IPS-18a (cell line): ENCODE measurements around the gene SYPL2.

Source experiments
- H3K27ac ChIP-seq: one replicate; pipeline ENCODE4 v1.5.1; 2013; ENCODE audit warnings: low read length
- H3K27me3 ChIP-seq: one replicate; pipeline ENCODE4 v1.6.1; 2013; ENCODE audit warnings: mild to moderate bottlenecking, low read length; ENCODE audit not compliant: control insufficient read depth, insufficient read depth
- H3K36me3 ChIP-seq: one replicate; pipeline ENCODE4 v1.6.1; 2013; ENCODE audit warnings: low read depth, low read length; ENCODE audit not compliant: control insufficient read depth
- H3K4me1 ChIP-seq: one replicate; pipeline ENCODE4 v1.6.1; 2013; ENCODE audit warnings: low read depth, low read length; ENCODE audit not compliant: control insufficient read depth
- H3K4me3 ChIP-seq: one replicate; pipeline ENCODE4 v1.5.1; 2013; ENCODE audit warnings: low read length
- H3K9ac ChIP-seq: one replicate; pipeline ENCODE4 v1.6.1; 2013; ENCODE audit warnings: mild to moderate bottlenecking, low read length, moderate library complexity
- H3K9me3 ChIP-seq: one replicate; pipeline ENCODE4 v1.6.1; 2013; ENCODE audit warnings: low read depth, low read length; ENCODE audit not compliant: control insufficient read depth

The SYPL2 gene

GRCh38 chr1:109493805-109494539, 27.6 kb downstream of the SYPL2 start, which contains the start of gene CYB561D1:
Gene CYB561D1 (plus strand): TSS chr1:109494094. CDS start chr1:109494140, 46 bp downstream.
- Histone ChIP-seq H3K36me3 (peaks cover 8% of the 10 kb centered on the region), H3K9me3 (no peaks in the 10 kb centered on the region), H3K27ac (no peak within 1 kb of the TSS)

GRCh38 chr1:109495738-109496137, 29.4 kb downstream of the SYPL2 start:
- H3K27ac ChIP-seq: no peak overlapping the region
- H3K9me3 ChIP-seq: no peaks in the 10 kb centered on the region
- no peak overlapping the region for H3K4me3 ChIP-seq
- no peaks in the 10 kb centered on the region for H3K27me3 ChIP-seq
- H3K9ac ChIP-seq: no peak overlapping the region
- peaks cover 13% of the 10 kb centered on the region for H3K4me1 ChIP-seq
- H3K36me3 ChIP-seq: peaks cover 3% of the 10 kb centered on the region

More at GRCh38 chr1:109493805-109494539, 27.6 kb downstream of the SYPL2 start, which contains the start of gene CYB561D1:
- Histone ChIP-seq H3K9ac (peak within 1 kb of the TSS; percentile 27), H3K4me1 (peaks cover 13% of the 10 kb centered on the region), H3K27me3 (no peaks in the 10 kb centered on the region), H3K4me3 (peak within 1 kb of the TSS; percentile 83)

GRCh38 chr1:109497449-109498160, 31.3 kb downstream of the SYPL2 start:
- Histone ChIP-seq H3K9me3 (no peaks in the 10 kb centered on the region), H3K27ac (no peak overlapping the region), H3K4me3 (no peak overlapping the region), H3K9ac (no peak overlapping the region), H3K36me3 (no peaks in the 10 kb centered on the region), H3K27me3 (no peaks in the 10 kb centered on the region), H3K4me1 (peaks cover 13% of the 10 kb centered on the region)

GRCh38 chr1:109498161-109498801, 31.9 kb downstream of the SYPL2 start:
- Histone ChIP-seq H3K4me1 (peaks cover 13% of the 10 kb centered on the region), H3K36me3 (no peaks in the 10 kb centered on the region), H3K27ac (no peak overlapping the region), H3K4me3 (no peak overlapping the region), H3K27me3 (no peaks in the 10 kb centered on the region), H3K9me3 (no peaks in the 10 kb centered on the region), H3K9ac (no peak overlapping the region)

GRCh38 chr1:109499081-109499480, 32.7 kb downstream of the SYPL2 start:
- Histone ChIP-seq H3K36me3 (no peaks in the 10 kb centered on the region), H3K9ac (no peak overlapping the region), H3K4me1 (peaks cover 9% of the 10 kb centered on the region), H3K4me3 (no peak overlapping the region), H3K27me3 (no peaks in the 10 kb centered on the region), H3K27ac (no peak overlapping the region), H3K9me3 (no peaks in the 10 kb centered on the region)

GRCh38 chr1:109499661-109500536, 33.6 kb downstream of the SYPL2 start:
- Histone ChIP-seq H3K4me3 (no peak overlapping the region), H3K27me3 (no peaks in the 10 kb centered on the region), H3K27ac (no peak overlapping the region), H3K9me3 (no peaks in the 10 kb centered on the region), H3K4me1 (peaks cover 9% of the 10 kb centered on the region), H3K9ac (no peak overlapping the region), H3K36me3 (no peaks in the 10 kb centered on the region)

GRCh38 chr1:109500941-109501381, 34.6 kb downstream of the SYPL2 start:
- H3K9ac ChIP-seq: no peak overlapping the region

GRCh38 chr1:109501644-109502363, 35.5 kb downstream of the SYPL2 start:
- no peak overlapping the region for H3K9ac ChIP-seq
- peaks cover 9% of the 10 kb centered on the region for H3K4me1 ChIP-seq
- no peak overlapping the region for H3K27ac ChIP-seq
- no peaks in the 10 kb centered on the region for H3K9me3 ChIP-seq
- H3K4me3 ChIP-seq: no peak overlapping the region
- H3K36me3 ChIP-seq: no peaks in the 10 kb centered on the region
- H3K27me3 ChIP-seq: no peaks in the 10 kb centered on the region

More at GRCh38 chr1:109500941-109501381, 34.6 kb downstream of the SYPL2 start:
- Histone ChIP-seq H3K27ac (no peak overlapping the region), H3K36me3 (no peaks in the 10 kb centered on the region), H3K27me3 (no peaks in the 10 kb centered on the region), H3K9me3 (no peaks in the 10 kb centered on the region), H3K4me1 (peaks cover 9% of the 10 kb centered on the region), H3K4me3 (no peak overlapping the region)

GRCh38 chr1:109502364-109502851, 36.1 kb downstream of the SYPL2 start:
- Histone ChIP-seq H3K27ac (no peak overlapping the region), H3K9me3 (no peaks in the 10 kb centered on the region), H3K9ac (no peak overlapping the region), H3K27me3 (no peaks in the 10 kb centered on the region), H3K4me1 (peaks cover 9% of the 10 kb centered on the region), H3K36me3 (no peaks in the 10 kb centered on the region), H3K4me3 (no peak overlapping the region)

- no peaks in the 10 kb centered on the region for H3K9me3 ChIP-seq
- H3K27ac ChIP-seq: no peak overlapping the region
- no peak overlapping the region for H3K9ac ChIP-seq
- peaks cover under 1% of the 10 kb centered on the region for H3K4me1 ChIP-seq
- H3K27me3 ChIP-seq: peaks cover 9% of the 10 kb centered on the region
- no peaks in the 10 kb centered on the region for H3K36me3 ChIP-seq
- H3K4me3 ChIP-seq: no peak overlapping the region
Measured at GRCh38 chr1:109503935-109504334, 37.6 kb downstream of the SYPL2 start.
